Suppressor macrophage treated with lipopolysaccharide for 4 hours (primary cell): ENCODE data around the gene PLXDC1.
"Not testable (repeated sequence)": the region's sequence is repeated elsewhere in the genome, so short reads cannot be mapped to it uniquely, and the experiment has no call there.

Experiments
- DNase-seq: peaks from one replicate; pipeline ENCODE4 v3.0.0-alpha.2; 2020

Gene PLXDC1

GRCh38 chr17:39057701-39058206 is 93.7 kb downstream of the PLXDC1 start:
- DNase-seq = no peak

- no peak for DNase-seq
These were observed 97.3 kb downstream of the PLXDC1 start for GRCh38 chr17:39054111-39054645.

- DNase-seq = not testable (repeated sequence)
These were observed 99.0 kb downstream of the PLXDC1 start for GRCh38 chr17:39052423-39052822.

- DNase-seq = no peak
These were observed 100.3 kb downstream of the PLXDC1 start for GRCh38 chr17:39051001-39051585.

DNA sequence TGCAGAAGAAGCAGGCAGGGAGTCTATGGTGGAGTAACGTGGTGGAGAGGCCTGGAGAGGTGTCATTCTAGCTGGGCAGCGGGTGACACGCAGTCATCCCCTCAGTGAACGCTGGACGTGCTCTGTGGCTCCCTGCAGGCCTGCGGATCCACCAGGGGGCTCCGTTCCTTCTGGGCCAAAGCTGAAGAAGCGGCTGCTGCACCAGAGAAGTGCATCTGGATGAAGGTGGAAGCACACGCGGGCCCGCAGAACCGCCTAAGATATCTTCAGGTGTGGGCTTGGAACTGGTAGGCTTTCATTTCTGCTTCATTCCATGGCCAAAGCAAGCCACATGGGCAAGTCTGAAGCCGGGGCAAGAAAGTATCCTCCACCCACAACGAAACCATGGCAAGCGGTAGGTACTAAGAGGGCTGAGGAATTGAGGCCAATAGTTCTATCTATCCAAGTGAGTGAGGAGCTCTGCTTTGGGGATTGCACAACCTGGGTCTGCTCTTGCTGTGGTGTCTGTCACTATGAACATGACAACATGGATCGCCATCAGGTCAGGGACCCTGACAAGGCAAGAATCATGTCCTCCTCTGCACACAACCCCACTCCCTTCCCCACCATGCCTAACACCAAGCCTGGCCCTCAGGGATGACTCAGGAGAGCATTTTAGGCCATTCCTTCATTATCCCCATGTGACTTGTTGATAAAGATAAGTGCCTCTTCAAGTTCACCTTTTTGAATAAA is 105.3 kb downstream of the PLXDC1 start:
- no peak for DNase-seq

DNA sequence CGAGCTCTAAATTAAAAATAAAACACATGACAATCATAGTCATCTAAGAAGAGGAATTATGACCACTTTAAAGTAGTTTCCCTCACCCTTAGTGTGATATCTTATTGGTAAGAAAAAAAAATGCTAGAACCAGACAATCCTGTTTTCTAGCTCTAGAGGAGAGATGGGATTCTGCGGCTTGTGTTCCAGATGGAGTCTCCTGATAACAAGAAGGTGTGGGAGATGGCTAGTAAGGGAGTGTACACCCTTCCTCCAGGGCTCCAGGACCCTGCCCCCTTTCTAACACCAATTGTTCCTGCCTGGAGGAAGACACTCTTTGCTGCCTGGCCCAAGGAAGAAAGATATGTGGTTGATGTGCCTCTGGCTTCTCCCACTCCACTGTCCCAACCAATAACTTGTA is 115.4 kb downstream of the PLXDC1 start:
- DNase-seq = no peak

GRCh38 chr17:39035578-39035977 is 115.9 kb downstream of the PLXDC1 start:
- not testable (repeated sequence) for DNase-seq

- DNase-seq = no peak
These were observed 122.7 kb downstream of the PLXDC1 start for GRCh38 chr17:39028690-39029089.

- no peak for DNase-seq
These were observed 123.9 kb downstream of the PLXDC1 start for GRCh38 chr17:39027455-39028035.

DNA sequence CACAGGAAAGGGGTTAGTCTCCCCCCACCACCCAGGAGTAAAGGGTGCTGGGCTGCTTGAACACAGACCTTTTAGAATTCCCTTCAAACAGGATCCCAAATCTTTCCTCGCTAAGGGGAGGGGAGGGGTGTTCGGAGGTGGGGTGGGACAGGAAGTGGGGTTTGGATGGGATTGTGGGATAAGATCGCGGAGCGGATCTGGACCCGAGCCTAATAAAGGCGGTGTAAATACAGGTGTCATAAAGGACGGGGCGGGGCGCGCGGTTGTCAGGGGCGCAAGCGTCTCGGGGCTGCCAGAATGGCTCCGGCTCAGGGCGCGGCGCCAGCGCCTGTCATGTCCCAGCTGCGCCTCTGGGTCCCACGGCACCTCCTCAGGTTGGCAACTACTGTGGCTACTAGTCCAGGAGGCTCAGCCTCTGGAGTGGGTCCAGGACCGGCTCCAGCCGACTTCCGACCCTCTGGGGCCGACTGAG is 124.4 kb downstream of the PLXDC1 start:
- DNase-seq = no peak

GRCh38 chr17:39026346-39026745 is 125.1 kb downstream of the PLXDC1 start:
- not testable (repeated sequence) for DNase-seq

DNA sequence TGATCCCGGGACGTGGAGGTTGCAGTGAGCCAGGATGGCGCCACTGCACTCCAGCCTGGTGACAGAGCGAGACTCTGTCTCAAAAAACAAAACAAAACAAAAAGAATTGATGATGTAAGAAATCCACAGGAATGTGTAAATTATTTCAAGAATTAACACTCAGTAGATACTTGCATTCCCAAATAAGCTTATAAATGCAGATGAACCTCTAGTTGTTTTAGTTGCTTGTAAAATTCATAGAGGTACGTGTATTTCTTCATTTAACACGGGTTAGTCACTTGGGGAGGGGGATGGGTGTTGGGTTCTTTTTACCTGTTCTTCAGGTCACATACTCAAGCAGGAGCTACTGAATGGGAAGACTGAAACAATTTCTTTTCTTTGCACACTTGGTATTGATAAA is 128.5 kb downstream of the PLXDC1 start:
- no peak for DNase-seq

DNA sequence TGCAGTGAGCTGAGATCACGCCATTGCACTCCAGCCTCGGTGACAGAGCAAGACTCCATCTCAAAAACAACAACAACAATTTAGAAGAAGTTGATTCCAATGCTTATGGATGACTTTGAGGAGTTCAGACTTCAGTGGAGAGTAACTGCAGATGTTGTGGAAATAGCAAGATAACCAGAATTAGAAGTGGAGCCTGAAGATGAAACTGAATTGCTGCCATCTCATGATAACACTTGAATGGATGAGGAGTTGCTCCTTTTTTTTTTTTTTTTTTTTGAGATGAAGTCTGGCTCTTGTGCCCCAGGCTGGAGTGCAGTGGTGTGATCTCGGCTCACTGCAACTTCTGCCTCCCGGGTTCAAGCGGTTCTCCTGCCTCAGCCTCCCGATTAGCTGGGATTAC is 131.4 kb downstream of the PLXDC1 start:
- DNase-seq = not testable (repeated sequence)

DNA sequence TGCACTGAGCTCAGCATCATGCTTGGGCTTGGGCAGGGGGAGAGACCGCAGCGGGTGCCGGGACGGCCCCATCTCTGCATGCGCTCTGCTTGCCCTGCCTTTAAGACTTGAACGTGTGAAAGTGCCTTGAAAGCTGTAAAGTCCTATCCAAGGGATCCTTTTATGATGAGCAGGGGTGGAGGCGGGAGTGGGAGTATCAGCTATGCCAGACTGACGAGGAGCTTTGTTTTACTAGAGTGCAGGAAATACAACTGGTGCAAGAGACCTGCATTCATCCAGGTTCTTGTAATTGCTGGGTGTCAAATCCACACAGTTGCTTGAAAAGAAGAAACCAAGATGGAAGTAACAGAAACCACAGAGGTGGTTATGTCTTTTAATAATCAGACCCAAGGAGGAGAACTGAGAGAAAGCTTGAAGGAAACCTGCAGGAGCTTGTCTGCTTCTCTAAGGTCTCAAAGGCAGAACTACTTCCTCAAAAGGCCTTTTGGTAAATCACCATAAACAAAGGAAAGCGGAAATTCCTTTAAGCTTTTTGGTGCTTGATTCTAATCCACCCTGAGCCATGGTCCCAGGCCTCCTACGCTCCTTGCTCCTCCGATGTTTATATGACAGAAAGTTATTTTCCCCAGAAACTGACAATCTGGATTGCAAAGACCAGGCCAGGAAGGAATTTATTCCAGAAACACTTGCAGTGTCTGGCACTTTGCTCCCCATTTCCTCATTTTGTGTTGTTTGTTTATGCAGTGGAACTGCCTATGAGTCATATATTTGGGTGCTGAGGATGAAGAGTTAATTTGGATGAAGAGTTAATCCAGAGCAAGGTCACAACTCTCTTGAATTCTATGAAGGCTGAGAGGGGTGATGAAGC is 132.9 kb downstream of the PLXDC1 start:
- DNase-seq = peak; percentile 64

- peak; percentile 56 for DNase-seq
These were observed 135.0 kb downstream of the PLXDC1 start for GRCh38 chr17:39016193-39017153.

DNA sequence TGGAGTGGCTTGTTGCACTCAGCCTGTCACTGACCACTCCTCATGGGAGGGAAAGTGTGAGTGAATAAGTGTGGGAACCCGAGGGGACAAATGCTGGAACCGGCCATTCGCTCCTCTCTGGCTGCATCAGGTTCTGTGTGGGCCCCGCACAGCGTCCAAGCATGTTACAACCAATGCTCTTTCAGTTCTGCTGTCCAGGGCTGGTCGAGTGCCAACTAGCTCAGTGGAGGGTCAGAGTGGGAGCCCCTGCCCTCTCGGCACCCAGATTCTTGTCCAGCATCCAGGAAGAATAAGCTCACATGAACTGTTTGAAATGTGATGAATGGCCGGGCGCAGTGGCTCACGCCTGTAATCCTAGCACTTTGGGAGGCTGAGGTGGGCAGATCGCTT is 135.9 kb downstream of the PLXDC1 start:
- no peak for DNase-seq

- peak; percentile 51 for DNase-seq
These were observed 136.5 kb downstream of the PLXDC1 start for GRCh38 chr17:39014795-39015545.

- DNase-seq = peak; percentile 30
These were observed 137.2 kb downstream of the PLXDC1 start for GRCh38 chr17:39014044-39014794.
